ENCODE measurements around the gene TNFRSF18.
"Not testable (repeated sequence)": the region's sequence is repeated elsewhere in the genome, so short reads cannot be mapped to it uniquely, and the experiment has no call there.

The TNFRSF18 gene

GRCh38 chr1:1199141-1199960, 7.0 kb downstream of the TNFRSF18 start:
- no peak for DNase-seq (ENCODE audit: low read depth in 2 of 2)

- no peak for DNase-seq (ENCODE audit: low read depth in 2 of 2)
Measured at GRCh38 chr1:1198423-1199140, 7.8 kb downstream of the TNFRSF18 start.

- DNase-seq (ENCODE audit: low read depth in 2 of 2), result no peak
Measured at GRCh38 chr1:1197551-1198422, 8.6 kb downstream of the TNFRSF18 start.

- no peak for DNase-seq (ENCODE audit: low read depth in 2 of 2)
Measured at GRCh38 chr1:1197188-1197500, 9.2 kb downstream of the TNFRSF18 start.

GRCh38 chr1:1196431-1197187, 9.8 kb downstream of the TNFRSF18 start:
- DNase-seq (ENCODE audit: low read depth in 2 of 2), result no peak

GRCh38 chr1:1195726-1196125, 10.7 kb downstream of the TNFRSF18 start:
- DNase-seq (ENCODE audit: low read depth in 2 of 2), result not testable (repeated sequence)

- no peak for DNase-seq (ENCODE audit: low read depth in 2 of 2)
Measured at GRCh38 chr1:1194723-1195122, 11.7 kb downstream of the TNFRSF18 start.

GRCh38 chr1:1191734-1192133, 14.7 kb downstream of the TNFRSF18 start:
- DNase-seq (ENCODE audit: low read depth in 2 of 2), result no peak

GRCh38 chr1:1189111-1189510, 17.3 kb downstream of the TNFRSF18 start:
- no peak for DNase-seq (ENCODE audit: low read depth in 2 of 2)

- DNase-seq (ENCODE audit: low read depth in 2 of 2), result no peak
Measured at GRCh38 chr1:1187938-1188337, 18.5 kb downstream of the TNFRSF18 start.

GRCh38 chr1:1185101-1185765, 21.2 kb downstream of the TNFRSF18 start:
- no peak for DNase-seq (ENCODE audit: low read depth in 2 of 2)

GRCh38 chr1:1183833-1184775, 22.3 kb downstream of the TNFRSF18 start:
- DNase-seq (ENCODE audit: low read depth in 2 of 2), result no peak

GRCh38 chr1:1183221-1183747, 23.1 kb downstream of the TNFRSF18 start:
- DNase-seq (ENCODE audit: low read depth in 2 of 2), result no peak

GRCh38 chr1:1182491-1183220, 23.7 kb downstream of the TNFRSF18 start:
- no peak for DNase-seq (ENCODE audit: low read depth in 2 of 2)

- no peak for DNase-seq (ENCODE audit: low read depth in 2 of 2)
Measured at GRCh38 chr1:1181938-1182410, 24.4 kb downstream of the TNFRSF18 start.

- no peak for DNase-seq (ENCODE audit: low read depth in 2 of 2)
Measured at GRCh38 chr1:1181129-1181937, 25.1 kb downstream of the TNFRSF18 start.

GRCh38 chr1:1179983-1180861, 26.2 kb downstream of the TNFRSF18 start:
- no peak for DNase-seq (ENCODE audit: low read depth in 2 of 2)

Data from stimulated activated CD8-positive, alpha-beta memory T cell treated with anti-CD3 and anti-CD28 coated beads, Interleukin-2, amount 100 ng/mL, for 1 hour (primary cell).